Natural killer cell (primary cell): ENCODE measurements around the gene LAMP5. TPM values are rescaled to one million over a fixed set of nuclear protein-coding genes. Genes with fewer than 3 reads are reported as not detected.

Source experiments
- ATAC-seq, 3 donors: fragments of 150-1000 bp in 2 of 3; fragments of 200-7000 bp in 1 of 3; cut with Tn5 transposase; 1 replicate in 1 of 3; 2 replicates in 2 of 3; pipeline ENCODE4 v1.10.0; 2021; ENCODE audit warnings: mild to moderate bottlenecking in 2 of 3, moderate library complexity in 2 of 3
- DNase-seq, 2 donors: peaks; one replicate each; pipeline versions ENCODE4 v3.0.0 to v3.0.0-alpha.2; 2013 to 2021; ENCODE audit warnings: mixed read lengths in 1 of 2
- H3K27ac ChIP-seq: one replicate; pipeline ENCODE4 v1.5.1; 2013; ENCODE audit warnings: mild to moderate bottlenecking, low read length
- H3K27me3 ChIP-seq: one replicate; pipeline ENCODE4 v1.6.1; 2013; ENCODE audit warnings: low read length; ENCODE audit not compliant: control insufficient read depth, insufficient read depth
- H3K36me3 ChIP-seq: one replicate; pipeline ENCODE4 v1.6.1; 2013; ENCODE audit warnings: low read length; ENCODE audit not compliant: control insufficient read depth, insufficient read depth
- H3K4me1 ChIP-seq: one replicate; pipeline ENCODE4 v1.6.1; 2013; ENCODE audit warnings: low read length; ENCODE audit not compliant: control insufficient read depth, insufficient read depth
- H3K4me3 ChIP-seq: one replicate; pipeline ENCODE4 v1.5.1; 2013; ENCODE audit warnings: low read length
- H3K9me3 ChIP-seq: one replicate; pipeline ENCODE4 v1.6.1; 2013; ENCODE audit warnings: low read length; ENCODE audit not compliant: control insufficient read depth, insufficient read depth
- H3K27ac Mint-ChIP-seq, 2 donors: one replicate each; pipeline ENCODE4 v1.8.0; 2022; ENCODE audit warnings: mild to moderate bottlenecking in 2 of 2, mixed read lengths in 2 of 2, moderate library complexity in 1 of 2
- H3K27me3 Mint-ChIP-seq, 2 donors: one replicate each; pipeline ENCODE4 v1.8.0; 2022; ENCODE audit warnings: low read depth in 2 of 2, mixed read lengths in 2 of 2
- H3K36me3 Mint-ChIP-seq: one replicate; pipeline ENCODE4 v1.8.0; 2022; ENCODE audit warnings: mixed read lengths
- H3K4me1 Mint-ChIP-seq, 2 donors: one replicate each; pipeline ENCODE4 v1.8.0; 2022; ENCODE audit warnings: mixed read lengths in 2 of 2
- H3K4me3 Mint-ChIP-seq: one replicate; pipeline ENCODE4 v1.8.0; 2022; ENCODE audit warnings: mild to moderate bottlenecking, moderate library complexity, mixed read lengths
- H3K9me3 Mint-ChIP-seq, 2 donors: one replicate each; pipeline ENCODE4 v1.8.0; 2022; ENCODE audit warnings: mixed read lengths in 2 of 2
- CTCF ChIP-seq: fragments of 200-600 bp; IDR thresholded peaks from one replicate; pipeline ENCODE4 v1.8.0; 2022; ENCODE audit warnings: antibody characterized with exemption
- WGBS: methylation state at CpG from one replicate; pipeline ENCODE4 v1.1.7; 2013; ENCODE audit warnings: missing lambda C conversion rate; ENCODE audit not compliant: insufficient coverage; 5-methylcytosine and 5-hydroxymethylcytosine counted together
- intact Hi-C: fragments of 100-400 bp; cut with micrococcal nuclease; formaldehyde crosslinking; loops from one replicate; pipeline ENCODE4 v1.14.2; 2022
- total RNA-seq, 4 donors: library from RNA; stranded (reverse); fragments of 120-200 nt in 1 of 4; gene quantifications; one replicate each; pipeline versions ENCODE4 v1.2.3 to v1.2.4, GENCODE V29; 2013 to 2022

LAMP5 gene
- total RNA-seq, 3 donors from 2014 or later (not counting 1 experiment from before 2014, with no cell fraction given) = 0.23 TPM; not detected in 2

GRCh38 chr20:9515214-9515585, 810 bp downstream of the LAMP5 start:
- TF ChIP-seq CTCF = no peak
- Mint-ChIP-seq H3K27me3 (peaks cover 41 to 47% of the 10 kb centered on the region in 2 donors), H3K27ac (no peak overlapping the region), H3K4me1 (no peaks in the 10 kb centered on the region), H3K4me3 (no peak overlapping the region), H3K9me3 (no peaks in the 10 kb centered on the region), H3K36me3 (no peaks in the 10 kb centered on the region)
- Histone ChIP-seq H3K36me3 (no peaks in the 10 kb centered on the region), H3K4me3 (no peak overlapping the region), H3K9me3 (no peaks in the 10 kb centered on the region), H3K27me3 (peaks cover 17% of the 10 kb centered on the region), H3K27ac (no peak overlapping the region), H3K4me1 (peaks cover 12% of the 10 kb centered on the region)
- ATAC-seq (no peak), DNase-seq (no peak)
- WGBS = 8% methylated on average over 10 of the region's 13 CpGs
- intact Hi-C loops = no loop called here

- 3% methylated on average over 38 of the region's 38 CpGs for WGBS
- Mint-ChIP-seq H3K4me1 (no peaks in the 10 kb centered on the region), H3K4me3 (no peak overlapping the region), H3K36me3 (no peaks in the 10 kb centered on the region), H3K27ac (no peak overlapping the region), H3K9me3 (no peaks in the 10 kb centered on the region), H3K27me3 (peaks cover 41 to 47% of the 10 kb centered on the region in 2 donors)
- ATAC-seq (no peak), DNase-seq (no peak)
- intact Hi-C loops = no loop called here
- H3K9me3 ChIP-seq = no peaks in the 10 kb centered on the region
- TF ChIP-seq CTCF = no peak
- H3K4me1 ChIP-seq = peaks cover 12% of the 10 kb centered on the region
- no peak overlapping the region for H3K4me3 ChIP-seq
- no peaks in the 10 kb centered on the region for H3K36me3 ChIP-seq
- H3K27ac ChIP-seq = no peak overlapping the region
- H3K27me3 ChIP-seq = peaks cover 17% of the 10 kb centered on the region
Observed at GRCh38 chr20:9515741-9516233, 1.4 kb downstream of the LAMP5 start.

GRCh38 chr20:9516234-9516871, 2.0 kb downstream of the LAMP5 start:
- intact Hi-C loops = no loop called here
- Mint-ChIP-seq H3K9me3 (no peaks in the 10 kb centered on the region), H3K4me1 (no peaks in the 10 kb centered on the region), H3K27ac (no peak overlapping the region), H3K36me3 (no peaks in the 10 kb centered on the region), H3K4me3 (no peak overlapping the region), H3K27me3 (peaks cover 41 to 47% of the 10 kb centered on the region in 2 donors)
- peaks cover 12% of the 10 kb centered on the region for H3K4me1 ChIP-seq
- H3K27me3 ChIP-seq = peaks cover 17% of the 10 kb centered on the region
- DNase-seq (no peak), ATAC-seq (no peak)
- H3K9me3 ChIP-seq = no peaks in the 10 kb centered on the region
- no peaks in the 10 kb centered on the region for H3K36me3 ChIP-seq
- no peak overlapping the region for H3K27ac ChIP-seq
- no peak overlapping the region for H3K4me3 ChIP-seq
- TF ChIP-seq CTCF = no peak
- 5% methylated on average over 28 of the region's 28 CpGs for WGBS
